A549 (cell line): ENCODE results near the gene TPST1.

Source experiments
- CTCF ChIP-seq: fragments of >200 bp; sonication (Bioruptor Twin); formaldehyde crosslinking; IDR thresholded peaks from 3 replicates; pipeline ENCODE4 v1.5.1; 2016
- NR3C1 ChIP-seq: fragments of >200 bp; sonication (Bioruptor Twin); formaldehyde crosslinking; IDR thresholded peaks from 3 replicates; pipeline ENCODE4 v1.6.1; 2017
- PBX3 ChIP-seq: IDR thresholded peaks from 2 replicates; pipeline ENCODE4 v1.6.1; 2012

GRCh38 chr7:66233638-66234037 lies 28.5 kb downstream of the TPST1 start:
- TF ChIP-seq PBX3 (no peak), CTCF (no peak), NR3C1 (no peak)
